Cardiac muscle cell (in vitro differentiated cells and primary cell): ENCODE measurements around the gene SCN5A. TPM values are rescaled to one million over a fixed set of nuclear protein-coding genes. Genes with fewer than 3 reads are reported as not detected.
A peak's percentile ranks its signal among the peaks of the same experiment; 100 is the strongest.

Experiments
- DNase-seq, 2 donors: peaks; one replicate each; pipeline versions ENCODE4 v3.0.0 to v3.0.0-alpha.2; 2010 to 2017; ENCODE audit warnings: low read depth in 1 of 2, low spot score in 1 of 2
- H3K27ac ChIP-seq: fragments of 200-600 bp; sonication (generic); 2 replicates; pipeline ENCODE4 v1.5.1; 2016
- H3K27me3 ChIP-seq: fragments of 200-600 bp; sonication (generic); 2 replicates; pipeline ENCODE4 v1.6.0; 2016; ENCODE audit warnings: control low read depth
- H3K36me3 ChIP-seq: fragments of 200-600 bp; sonication (generic); 2 replicates; pipeline ENCODE4 v1.5.1; 2016; ENCODE audit warnings: control low read depth
- H3K4me1 ChIP-seq: fragments of 200-600 bp; sonication (generic); 2 replicates; pipeline ENCODE4 v1.8.1; 2017; ENCODE audit warnings: low read depth, mild to moderate bottlenecking, mixed run types
- H3K4me3 ChIP-seq: fragments of 200-600 bp; sonication (generic); 2 replicates; pipeline ENCODE4 v1.5.1; 2016; ENCODE audit warnings: mild to moderate bottlenecking
- H3K9me3 ChIP-seq: fragments of 200-600 bp; sonication (generic); 2 replicates; pipeline ENCODE4 v1.5.1; 2017; ENCODE audit warnings: low read depth, mild to moderate bottlenecking, control low read depth
- CTCF ChIP-seq: IDR thresholded peaks from 2 replicates; pipeline ENCODE4 v1.5.1; 2012; ENCODE audit warnings: low read depth, mild to moderate bottlenecking, low read length
- polyA plus RNA-seq: library from polyadenylated mRNA; unstranded; fragments of >200 nt; fragmentation: Nextera tagmentation; extraction: Ambion mirVana; gene quantifications from 2 replicates; pipeline ENCODE4 v1.2.1, GENCODE V29; 2016
- total RNA-seq: library from RNA; depleted of rRNA; stranded (reverse); fragments of >200 nt; gene quantifications from 2 replicates; pipeline ENCODE4 v1.2.3, GENCODE V29; 2016

SCN5A gene
- total and polyA plus RNA-seq, 2 experiments from 2014 or later, result 3.1 to 9.3 TPM

GRCh38 chr3:38536671-38537070 is 112.8 kb downstream of the SCN5A start:
- TF ChIP-seq CTCF, result no peak
- Histone ChIP-seq H3K4me3 (no peak overlapping the region), H3K9me3 (no peaks in the 10 kb centered on the region), H3K4me1 (peaks cover 20% of the 10 kb centered on the region), H3K27ac (no peak overlapping the region), H3K36me3 (no peaks in the 10 kb centered on the region), H3K27me3 (peaks cover 16% of the 10 kb centered on the region)
- DNase-seq, result no peak

- H3K27me3 ChIP-seq, result peaks cover 14% of the 10 kb centered on the region
- no peaks in the 10 kb centered on the region for H3K9me3 ChIP-seq
- H3K27ac ChIP-seq, result no peak overlapping the region
- H3K4me3 ChIP-seq, result no peak overlapping the region
- TF ChIP-seq CTCF, result no peak
- H3K4me1 ChIP-seq, result peaks cover 20% of the 10 kb centered on the region
- no peaks in the 10 kb centered on the region for H3K36me3 ChIP-seq
- no peak for DNase-seq
Measured at GRCh38 chr3:38534604-38535003, 114.9 kb downstream of the SCN5A start.

GRCh38 chr3:38534180-38534579 is 115.3 kb downstream of the SCN5A start:
- H3K4me1 ChIP-seq, result peaks cover 20% of the 10 kb centered on the region
- no peaks in the 10 kb centered on the region for H3K36me3 ChIP-seq
- no peak overlapping the region for H3K4me3 ChIP-seq
- no peak for TF ChIP-seq CTCF
- DNase-seq, result no peak
- H3K27ac ChIP-seq, result no peak overlapping the region
- no peaks in the 10 kb centered on the region for H3K9me3 ChIP-seq
- H3K27me3 ChIP-seq, result peaks cover 13% of the 10 kb centered on the region

- no peaks in the 10 kb centered on the region for H3K9me3 ChIP-seq
- no peaks in the 10 kb centered on the region for H3K36me3 ChIP-seq
- no peak for TF ChIP-seq CTCF
- peak in 1 of 2 donors; percentile 92 for DNase-seq
- H3K4me1 ChIP-seq, result peaks cover 20% of the 10 kb centered on the region
- no peak overlapping the region for H3K27ac ChIP-seq
- no peak overlapping the region for H3K4me3 ChIP-seq
- H3K27me3 ChIP-seq, result peaks cover 5% of the 10 kb centered on the region
Measured at GRCh38 chr3:38533285-38533976, 116.1 kb downstream of the SCN5A start.

- peaks cover 20% of the 10 kb centered on the region for H3K4me1 ChIP-seq
- H3K4me3 ChIP-seq, result no peak overlapping the region
- no peaks in the 10 kb centered on the region for H3K9me3 ChIP-seq
- no peak for DNase-seq
- no peaks in the 10 kb centered on the region for H3K36me3 ChIP-seq
- no peak overlapping the region for H3K27ac ChIP-seq
- H3K27me3 ChIP-seq, result peaks cover 3% of the 10 kb centered on the region
- TF ChIP-seq CTCF, result no peak
Measured at GRCh38 chr3:38532529-38532928, 117.0 kb downstream of the SCN5A start.
